Coronary artery (tissue), 2 donors: ENCODE measurements around the gene EBF4.

Experiments
- DNase-seq: peaks from one replicate; pipeline ENCODE4 v3.0.0-alpha.2; 2017; ENCODE audit warnings: low spot score
- H3K27ac ChIP-seq, 2 donors: fragments of 200-600 bp; sonication (generic); one replicate each; pipeline ENCODE4 v1.5.1; 2016 to 2019
- H3K4me3 ChIP-seq: fragments of 200-600 bp; sonication (generic); 2 replicates; pipeline ENCODE4 v1.5.1; 2016; ENCODE audit warnings: mild to moderate bottlenecking, moderate library complexity
- TF ChIP-seq, protein P1 (sequence below): fragments of 200-600 bp; sonication (generic); IDR thresholded peaks from one replicate; pipeline ENCODE4 v1.5.1; 2019; ENCODE audit warnings: antibody characterized with exemption

EBF4 gene

DNA sequence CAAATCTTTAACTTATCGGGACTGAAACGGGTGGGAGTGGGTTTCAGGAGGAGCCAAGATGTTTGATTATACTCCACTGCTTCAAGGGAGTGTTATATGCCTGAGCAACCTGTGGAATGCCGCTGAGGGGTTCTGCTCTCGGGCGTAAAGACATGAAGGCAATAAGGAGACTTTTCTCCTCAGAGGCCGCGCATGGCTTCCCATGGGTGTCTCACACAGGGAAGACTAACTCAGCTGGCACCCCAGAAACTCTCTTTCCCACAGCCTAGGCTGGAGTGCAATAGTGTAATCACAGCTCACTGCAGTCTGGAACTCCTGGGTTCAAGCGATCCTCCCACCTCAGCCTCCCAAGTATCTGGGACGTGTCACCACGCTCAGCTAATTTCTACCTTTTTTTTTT is 117.1 kb downstream of the EBF4 start:
- Histone ChIP-seq H3K4me3 (no peak overlapping the region), H3K27ac (no peak overlapping the region)
- peak; percentile 17 for DNase-seq
- TF ChIP-seq, protein P1, sequence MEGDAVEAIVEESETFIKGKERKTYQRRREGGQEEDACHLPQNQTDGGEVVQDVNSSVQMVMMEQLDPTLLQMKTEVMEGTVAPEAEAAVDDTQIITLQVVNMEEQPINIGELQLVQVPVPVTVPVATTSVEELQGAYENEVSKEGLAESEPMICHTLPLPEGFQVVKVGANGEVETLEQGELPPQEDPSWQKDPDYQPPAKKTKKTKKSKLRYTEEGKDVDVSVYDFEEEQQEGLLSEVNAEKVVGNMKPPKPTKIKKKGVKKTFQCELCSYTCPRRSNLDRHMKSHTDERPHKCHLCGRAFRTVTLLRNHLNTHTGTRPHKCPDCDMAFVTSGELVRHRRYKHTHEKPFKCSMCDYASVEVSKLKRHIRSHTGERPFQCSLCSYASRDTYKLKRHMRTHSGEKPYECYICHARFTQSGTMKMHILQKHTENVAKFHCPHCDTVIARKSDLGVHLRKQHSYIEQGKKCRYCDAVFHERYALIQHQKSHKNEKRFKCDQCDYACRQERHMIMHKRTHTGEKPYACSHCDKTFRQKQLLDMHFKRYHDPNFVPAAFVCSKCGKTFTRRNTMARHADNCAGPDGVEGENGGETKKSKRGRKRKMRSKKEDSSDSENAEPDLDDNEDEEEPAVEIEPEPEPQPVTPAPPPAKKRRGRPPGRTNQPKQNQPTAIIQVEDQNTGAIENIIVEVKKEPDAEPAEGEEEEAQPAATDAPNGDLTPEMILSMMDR: no peak
